ENCODE results near the gene OR12D3.
"Not testable (repeated sequence)": the region's sequence is repeated elsewhere in the genome, so short reads cannot be mapped to it uniquely, and the experiment has no call there.

Gene OR12D3

DNA sequence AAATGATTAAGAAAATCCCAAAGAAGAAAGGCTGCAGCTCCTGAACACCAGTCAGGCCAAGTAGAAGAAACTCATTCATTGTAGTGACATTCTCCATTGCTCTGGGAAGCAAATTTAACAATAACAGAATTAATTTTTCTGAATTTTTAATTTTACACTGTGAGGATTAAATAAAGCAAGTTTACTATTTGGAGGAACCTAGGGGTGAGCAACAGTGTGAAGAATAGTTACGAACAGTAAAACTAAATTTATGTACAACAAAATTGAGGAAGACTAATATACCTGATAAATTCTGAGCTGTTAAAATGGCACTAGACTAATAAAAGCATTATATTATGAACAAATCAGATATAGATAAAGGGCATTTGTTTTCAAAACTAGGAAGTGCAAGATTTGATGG lies at the start of gene OR12D3:
Gene OR12D3, minus strand, starts transcription at position 101 of the 400 bp plus-strand sequence. Its CDS starts 4 bp downstream, at position 97.
- DNase-seq = no peak

GRCh38 chr6:29424575-29424974 lies 49.5 kb upstream of the OR12D3 start:
- no peak for DNase-seq

DNA sequence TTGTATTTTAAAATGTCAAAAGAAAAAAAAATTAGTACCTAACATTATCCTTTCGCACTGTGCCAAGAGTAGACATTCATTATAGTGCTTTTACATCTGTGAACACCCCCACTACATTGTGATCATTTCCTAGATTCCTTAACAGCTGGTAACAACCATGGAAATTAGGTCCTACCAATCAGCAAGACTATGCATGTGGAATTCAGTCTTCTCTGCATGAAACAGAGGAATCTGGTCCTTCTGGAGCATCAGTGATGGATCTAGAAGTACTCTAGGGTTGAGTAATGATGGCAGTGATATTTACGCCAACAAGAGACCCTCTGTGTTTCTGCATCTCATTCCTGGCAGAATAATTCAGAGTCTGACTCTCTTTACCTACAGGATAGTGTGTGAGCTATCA lies 49.1 kb upstream of the OR12D3 start:
- DNase-seq = no peak

- DNase-seq = no peak
Observed at GRCh38 chr6:29419516-29419915, 44.4 kb upstream of the OR12D3 start.

DNA sequence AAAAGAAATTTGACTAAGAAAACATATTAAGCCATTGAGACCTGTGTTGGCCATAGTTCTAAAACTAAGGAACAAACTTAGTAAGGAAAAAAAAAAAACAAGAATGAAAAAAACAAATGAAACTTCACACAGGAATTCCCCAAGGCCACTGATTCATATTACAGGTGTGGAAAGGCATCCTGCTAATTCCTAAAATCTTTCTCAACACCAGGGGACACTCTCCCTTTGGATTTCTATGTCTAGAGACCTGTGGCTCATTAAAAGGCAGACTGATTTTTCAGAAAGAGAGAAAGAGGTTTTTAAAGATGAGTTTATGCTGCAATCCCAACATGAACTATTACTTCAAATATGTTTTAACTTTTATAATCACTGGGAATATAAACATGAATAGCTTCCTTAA lies 39.5 kb upstream of the OR12D3 start, which contains the start of gene OR12D1:
Gene OR12D1, plus strand, starts transcription at position 341 of the 400 bp plus-strand sequence.
- DNase-seq = no peak

GRCh38 chr6:29403801-29404200 lies 28.7 kb upstream of the OR12D3 start:
- DNase-seq = no peak

DNA sequence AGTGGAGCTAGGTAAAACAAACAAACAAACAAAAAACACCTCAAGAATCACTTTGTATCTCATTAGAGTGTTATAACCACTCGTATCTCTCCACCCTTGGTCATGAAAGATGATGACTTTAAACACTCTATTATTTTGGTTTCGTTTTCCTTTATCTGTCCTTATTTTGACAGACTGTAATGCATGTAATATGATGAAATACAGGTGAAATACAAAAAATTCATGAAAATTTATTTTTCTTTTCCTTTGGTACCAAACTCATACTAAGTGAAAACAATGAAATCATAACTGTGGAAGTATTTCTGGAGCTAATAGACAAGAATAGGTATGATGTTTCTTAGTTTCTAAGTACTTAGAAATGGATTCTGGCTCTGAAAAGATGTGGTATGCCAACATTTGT lies 24.4 kb upstream of the OR12D3 start:
- DNase-seq = no peak

DNA sequence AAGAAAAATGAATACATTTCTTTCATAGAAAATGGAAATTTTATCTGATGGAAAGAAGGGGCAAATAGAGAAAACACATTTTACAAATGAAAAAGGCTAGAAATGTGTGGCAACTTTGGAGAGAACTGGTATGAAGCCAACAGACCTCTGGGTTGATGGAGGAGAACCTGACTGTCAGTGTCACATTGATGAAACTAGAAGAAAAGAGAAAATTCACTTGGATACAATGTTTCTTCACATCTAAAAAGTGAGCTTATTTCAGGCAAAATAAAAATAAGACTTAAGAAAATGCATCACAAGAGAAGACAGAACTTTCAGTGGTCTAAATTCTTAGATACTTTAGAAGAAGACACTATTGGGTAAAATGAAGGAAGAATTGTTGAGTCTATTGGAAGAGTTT lies 20.2 kb upstream of the OR12D3 start, which contains the start of gene OR12D2:
Gene OR12D2, plus strand, starts transcription at position 301 of the 400 bp plus-strand sequence. CDS start 1,069 bp downstream, outside the sequence.
- no peak for DNase-seq

- DNase-seq = no peak
Observed at GRCh38 chr6:29388533-29388932, 13.4 kb upstream of the OR12D3 start.

- peak; percentile 63 for DNase-seq
Observed at GRCh38 chr6:29376003-29376402, 912 bp upstream of the OR12D3 start.

- DNase-seq = no peak
Observed at GRCh38 chr6:29368765-29369164, 6.3 kb downstream of the OR12D3 start, which contains the start of gene OR5V1. Gene OR5V1 (minus strand): TSS chr6:29368865. CDS start chr6:29356195, 12,670 bp downstream.

- peak; percentile 19 for DNase-seq
Observed at GRCh38 chr6:29355603-29356002, 19.5 kb downstream of the OR12D3 start.

GRCh38 chr6:29354980-29355379 lies 20.1 kb downstream of the OR12D3 start:
- DNase-seq = no peak

- not testable (repeated sequence) for DNase-seq
Observed at GRCh38 chr6:29349348-29349747, 25.7 kb downstream of the OR12D3 start.

DNA sequence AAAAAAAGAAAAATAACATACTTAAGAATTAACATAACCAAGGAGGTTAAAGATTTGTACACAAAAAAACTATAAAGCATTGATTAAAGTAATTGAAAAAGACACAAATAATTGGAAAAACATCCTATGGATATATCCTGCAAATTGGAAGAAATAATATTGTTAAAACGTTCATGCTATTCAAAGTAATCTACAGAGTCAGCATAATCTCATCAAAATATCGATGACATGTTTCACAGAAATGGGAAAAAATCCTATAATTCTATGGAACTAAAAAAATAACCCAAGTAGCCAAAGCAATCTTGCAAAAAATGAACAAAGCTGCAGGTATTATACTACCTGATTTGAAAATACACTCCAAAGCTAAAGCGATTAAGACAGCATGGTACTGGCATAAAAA lies 29.7 kb downstream of the OR12D3 start:
- DNase-seq = no peak

GRCh38 chr6:29336269-29336668 lies 38.8 kb downstream of the OR12D3 start:
- DNase-seq = peak; percentile 5

GRCh38 chr6:29332676-29333075 lies 42.4 kb downstream of the OR12D3 start:
- no peak for DNase-seq

DNA sequence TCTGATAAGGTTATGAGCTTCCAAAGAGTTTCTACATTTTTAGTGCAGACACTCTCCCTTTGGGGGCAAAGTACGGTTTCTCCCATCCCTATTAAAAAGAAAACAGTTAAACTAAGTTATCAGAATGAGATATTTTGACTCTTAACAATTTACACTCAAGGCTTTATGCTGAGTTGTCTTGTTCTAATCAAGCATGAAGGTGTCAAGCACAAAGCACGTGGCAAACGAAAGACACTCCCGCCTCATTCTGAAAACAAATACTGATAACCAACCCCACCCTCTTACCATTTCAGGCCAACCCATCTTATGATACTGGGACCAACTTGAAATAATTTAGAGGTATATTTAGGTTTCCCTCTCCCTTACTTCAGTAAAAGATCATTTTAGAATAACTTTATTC lies 49.3 kb downstream of the OR12D3 start:
- DNase-seq = no peak
